Measurements from ENCODE around the gene LOXL3.

DNA sequence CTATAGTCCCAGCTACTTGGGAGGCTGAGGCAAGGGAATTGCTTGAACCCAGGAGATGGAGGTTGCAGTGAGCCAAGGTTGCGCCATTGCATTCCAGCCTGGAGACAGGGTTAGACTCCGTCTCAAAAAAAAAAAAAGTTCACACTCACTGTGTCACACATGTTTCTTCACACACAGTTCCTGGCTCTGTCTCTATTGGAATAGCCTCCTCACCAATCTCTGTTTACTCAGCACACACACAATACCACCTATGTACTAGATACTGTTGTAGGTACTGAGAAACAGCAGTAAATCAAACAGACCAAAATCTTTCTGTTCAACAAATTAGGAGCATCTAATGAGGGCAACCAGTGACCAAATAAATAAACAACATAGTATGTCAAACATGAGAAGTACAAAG lies 67.6 kb downstream of the LOXL3 start:
- no peak for TF ChIP-seq CTCF (IDR thresholded peaks at IDR 0.05)
- no peak for TF ChIP-seq POLR2A (IDR thresholded peaks at IDR 0.05)

Data from thyroid gland (tissue), 4 donors.